ENCODE results near the gene NT5C3A. TPM values are rescaled to one million over a fixed set of nuclear protein-coding genes. Genes with fewer than 3 reads are reported as not detected.

Gene NT5C3A
- total RNA-seq, 2 donors from 2014 or later = 36.5 to 82.2 TPM

GRCh38 chr7:33067921-33068320, 5.3 kb upstream of the NT5C3A start:
- no peaks in the 10 kb centered on the region for H3K9me3 ChIP-seq (ENCODE audit: control insufficient read depth, low read length, poor library complexity, severe bottlenecking)
- no peak for ATAC-seq
- no peak for DNase-seq
- no peak overlapping the region for H3K4me3 Mint-ChIP-seq
- H3K36me3 Mint-ChIP-seq (ENCODE audit: low read depth) = no peaks in the 10 kb centered on the region
- no peak overlapping the region for H3K27ac Mint-ChIP-seq
- peaks cover 10% of the 10 kb centered on the region for H3K27me3 Mint-ChIP-seq
- peaks cover 6% of the 10 kb centered on the region for H3K4me1 Mint-ChIP-seq

- DNase-seq = no peak
- no peaks in the 10 kb centered on the region for H3K27me3 Mint-ChIP-seq
- H3K9me3 ChIP-seq (ENCODE audit: control insufficient read depth, low read length, poor library complexity, severe bottlenecking) = no peaks in the 10 kb centered on the region
- no peak overlapping the region for H3K27ac Mint-ChIP-seq
- no peak overlapping the region for H3K4me3 Mint-ChIP-seq
- peaks cover 8% of the 10 kb centered on the region for H3K4me1 Mint-ChIP-seq
- H3K36me3 Mint-ChIP-seq (ENCODE audit: low read depth) = no peaks in the 10 kb centered on the region
- no peak for ATAC-seq
Observed at GRCh38 chr7:33066771-33067170, 4.2 kb upstream of the NT5C3A start.

- DNase-seq (no peak), ATAC-seq (no peak)
- H3K27ac Mint-ChIP-seq = no peak overlapping the region
- no peaks in the 10 kb centered on the region for H3K9me3 ChIP-seq (ENCODE audit: control insufficient read depth, low read length, poor library complexity, severe bottlenecking)
- no peaks in the 10 kb centered on the region for H3K36me3 Mint-ChIP-seq (ENCODE audit: low read depth)
- H3K4me3 Mint-ChIP-seq = no peak overlapping the region
- no peaks in the 10 kb centered on the region for H3K27me3 Mint-ChIP-seq
- peaks cover 9% of the 10 kb centered on the region for H3K4me1 Mint-ChIP-seq
Observed at GRCh38 chr7:33065981-33066380, 3.4 kb upstream of the NT5C3A start.

GRCh38 chr7:33062782-33063443, 337 bp upstream of the NT5C3A start:
- Mint-ChIP-seq H3K27ac (peak overlapping the region; percentile 81), H3K4me1 (peaks cover 28% of the 10 kb centered on the region), H3K27me3 (no peaks in the 10 kb centered on the region), H3K4me3 (peak overlapping the region; percentile 94), H3K36me3 (ENCODE audit: low read depth) (no peaks in the 10 kb centered on the region)
- ATAC-seq (peak; percentile 92), DNase-seq (peak; percentile 81 to 91 (median 85))
- H3K9me3 ChIP-seq (ENCODE audit: control insufficient read depth, low read length, poor library complexity, severe bottlenecking) = no peaks in the 10 kb centered on the region

- no peaks in the 10 kb centered on the region for H3K9me3 ChIP-seq (ENCODE audit: control insufficient read depth, low read length, poor library complexity, severe bottlenecking)
- H3K4me3 Mint-ChIP-seq = peak overlapping the region; percentile 94
- H3K36me3 Mint-ChIP-seq (ENCODE audit: low read depth) = no peaks in the 10 kb centered on the region
- H3K4me1 Mint-ChIP-seq = peaks cover 32% of the 10 kb centered on the region
- H3K27ac Mint-ChIP-seq = peak overlapping the region; percentile 81
- no peaks in the 10 kb centered on the region for H3K27me3 Mint-ChIP-seq
- DNase-seq (no peak), ATAC-seq (no peak)
Observed at GRCh38 chr7:33061282-33061937, 1.2 kb downstream of the NT5C3A start.

- no peaks in the 10 kb centered on the region for H3K9me3 ChIP-seq (ENCODE audit: control insufficient read depth, low read length, poor library complexity, severe bottlenecking)
- DNase-seq (no peak), ATAC-seq (no peak)
- Mint-ChIP-seq H3K27ac (no peak overlapping the region), H3K27me3 (no peaks in the 10 kb centered on the region), H3K4me1 (peaks cover 41% of the 10 kb centered on the region), H3K4me3 (no peak overlapping the region), H3K36me3 (ENCODE audit: low read depth) (no peaks in the 10 kb centered on the region)
Observed at GRCh38 chr7:33059635-33060034, 2.9 kb downstream of the NT5C3A start.

GRCh38 chr7:33055158-33055557, 7.4 kb downstream of the NT5C3A start:
- Mint-ChIP-seq H3K27me3 (no peaks in the 10 kb centered on the region), H3K36me3 (ENCODE audit: low read depth) (no peaks in the 10 kb centered on the region), H3K4me1 (peaks cover 37% of the 10 kb centered on the region), H3K4me3 (no peak overlapping the region), H3K27ac (peak overlapping the region; percentile 88)
- DNase-seq = no peak
- H3K9me3 ChIP-seq (ENCODE audit: control insufficient read depth, low read length, poor library complexity, severe bottlenecking) = no peaks in the 10 kb centered on the region
- ATAC-seq = no peak

- peak; percentile 82 for ATAC-seq
- DNase-seq = no peak
- peaks cover 34% of the 10 kb centered on the region for H3K4me1 Mint-ChIP-seq
- H3K4me3 Mint-ChIP-seq = no peak overlapping the region
- no peaks in the 10 kb centered on the region for H3K27me3 Mint-ChIP-seq
- H3K36me3 Mint-ChIP-seq (ENCODE audit: low read depth) = no peaks in the 10 kb centered on the region
- no peaks in the 10 kb centered on the region for H3K9me3 ChIP-seq (ENCODE audit: control insufficient read depth, low read length, poor library complexity, severe bottlenecking)
- peak overlapping the region; percentile 88 for H3K27ac Mint-ChIP-seq
Observed at GRCh38 chr7:33054261-33054964, 8.2 kb downstream of the NT5C3A start.

GRCh38 chr7:33053721-33054120, 8.9 kb downstream of the NT5C3A start:
- H3K27me3 Mint-ChIP-seq = no peaks in the 10 kb centered on the region
- peaks cover 29% of the 10 kb centered on the region for H3K4me1 Mint-ChIP-seq

GRCh38 chr7:33050535-33051318, 11.8 kb downstream of the NT5C3A start:
- peak overlapping the region; percentile 73 for H3K27ac Mint-ChIP-seq
- no peaks in the 10 kb centered on the region for H3K27me3 Mint-ChIP-seq
- H3K9me3 ChIP-seq (ENCODE audit: control insufficient read depth, low read length, poor library complexity, severe bottlenecking) = no peaks in the 10 kb centered on the region
- no peak overlapping the region for H3K4me3 Mint-ChIP-seq
- ATAC-seq = peak; percentile 72
- H3K36me3 Mint-ChIP-seq (ENCODE audit: low read depth) = no peaks in the 10 kb centered on the region
- no peak for DNase-seq
- peaks cover 20% of the 10 kb centered on the region for H3K4me1 Mint-ChIP-seq

More at GRCh38 chr7:33053721-33054120, 8.9 kb downstream of the NT5C3A start:
- Mint-ChIP-seq H3K27ac (peak overlapping the region; percentile 88), H3K36me3 (ENCODE audit: low read depth) (no peaks in the 10 kb centered on the region), H3K4me3 (no peak overlapping the region)
- DNase-seq (no peak), ATAC-seq (no peak)
- H3K9me3 ChIP-seq (ENCODE audit: control insufficient read depth, low read length, poor library complexity, severe bottlenecking) = no peaks in the 10 kb centered on the region

- Mint-ChIP-seq H3K36me3 (ENCODE audit: low read depth) (no peaks in the 10 kb centered on the region), H3K27ac (no peak overlapping the region), H3K27me3 (no peaks in the 10 kb centered on the region), H3K4me3 (no peak overlapping the region), H3K4me1 (peaks cover 22% of the 10 kb centered on the region)
- no peak for ATAC-seq
- H3K9me3 ChIP-seq (ENCODE audit: control insufficient read depth, low read length, poor library complexity, severe bottlenecking) = no peaks in the 10 kb centered on the region
- no peak for DNase-seq
Observed at GRCh38 chr7:33048704-33049103, 13.9 kb downstream of the NT5C3A start.

GRCh38 chr7:33048257-33048656, 14.3 kb downstream of the NT5C3A start:
- Mint-ChIP-seq H3K4me3 (no peak overlapping the region), H3K27ac (no peak overlapping the region), H3K36me3 (ENCODE audit: low read depth) (peaks cover 2% of the 10 kb centered on the region), H3K4me1 (peaks cover 26% of the 10 kb centered on the region), H3K27me3 (no peaks in the 10 kb centered on the region)
- no peak for ATAC-seq
- H3K9me3 ChIP-seq (ENCODE audit: control insufficient read depth, low read length, poor library complexity, severe bottlenecking) = no peaks in the 10 kb centered on the region
- no peak for DNase-seq

GRCh38 chr7:33044986-33045385, 17.6 kb downstream of the NT5C3A start:
- Mint-ChIP-seq H3K27ac (no peak overlapping the region), H3K4me1 (peaks cover 26% of the 10 kb centered on the region), H3K36me3 (ENCODE audit: low read depth) (peaks cover 2% of the 10 kb centered on the region), H3K27me3 (no peaks in the 10 kb centered on the region), H3K4me3 (no peak overlapping the region)
- no peak for ATAC-seq
- no peaks in the 10 kb centered on the region for H3K9me3 ChIP-seq (ENCODE audit: control insufficient read depth, low read length, poor library complexity, severe bottlenecking)
- DNase-seq = no peak
